Measurements from ENCODE around the gene SEMA6B. TPM values are rescaled to one million over a fixed set of nuclear protein-coding genes. Genes with fewer than 3 reads are reported as not detected.

SEMA6B gene
- total and polyA plus RNA-seq, 2 of the 8 experiments (the other 6 are each of a cell fraction or from before 2014, with no cell fraction given) = 31.3 to 54.4 TPM

DNA sequence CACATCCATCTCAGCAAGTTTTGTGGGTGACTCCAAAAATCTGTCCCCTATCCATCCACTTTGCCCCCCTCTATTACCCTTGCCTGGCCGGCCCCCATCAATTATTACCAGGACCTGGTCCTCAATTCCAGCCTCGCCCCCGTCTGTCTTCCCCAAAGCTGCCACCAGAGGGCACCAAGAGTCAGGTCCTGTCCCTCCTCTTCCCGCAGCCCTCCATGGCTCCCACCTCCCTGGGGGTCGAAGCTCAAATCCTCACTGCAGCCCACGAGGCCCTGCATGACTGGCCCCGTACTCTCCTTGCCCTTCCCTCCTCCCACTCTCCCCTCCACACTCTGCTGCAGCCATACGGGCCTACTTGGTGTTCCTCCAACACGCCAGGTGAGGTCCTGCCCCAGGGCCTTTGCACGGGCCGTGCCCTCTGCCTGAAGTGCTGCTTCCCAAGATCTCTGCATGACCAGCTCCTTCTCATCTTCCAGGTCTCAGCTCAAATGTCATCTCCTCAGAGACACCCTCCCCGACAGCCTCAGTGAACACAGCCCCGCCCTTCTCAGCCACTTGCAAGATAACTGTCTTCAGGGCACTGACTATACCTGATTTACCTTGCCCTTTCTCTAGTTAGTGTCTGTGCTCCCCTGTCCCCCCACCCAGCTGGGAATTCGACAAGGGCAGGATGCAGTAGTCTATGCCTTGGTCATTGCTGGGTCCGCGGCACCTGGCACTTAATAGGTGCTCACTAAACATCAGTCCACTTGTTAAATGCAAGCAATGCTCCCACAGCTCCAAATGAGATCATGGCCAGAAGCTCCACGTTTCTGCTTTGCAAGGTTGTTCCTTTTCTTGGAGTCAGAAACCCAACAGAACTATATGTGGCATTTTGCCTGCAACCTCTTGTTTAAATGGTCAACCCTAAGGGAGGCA, 16.8 kb upstream of the SEMA6B start:
- Histone ChIP-seq H2BK20ac (ENCODE audit: low read length) (peak overlapping the region; percentile 62; the same call in 1 of the 2 replicates), H2BK15ac (ENCODE audit: low read length) (peak overlapping the region; percentile 31; the same call in 1 of the 2 replicates), H4K20me1 (replicated peaks in 1 of 2; ENCODE audit: control insufficient read depth in 1 of 2, insufficient read depth in 2 of 2, low read length in 2 of 2) (peaks cover 7 to 23% of the 10 kb centered on the region in 2 experiments), H2BK120ac (replicated peaks; ENCODE audit: low read depth, low read length) (no peak overlapping the region), H4K5ac (ENCODE audit: insufficient read length, low read depth, low read length) (no peak overlapping the region), H3K4me3 (ENCODE audit: extremely low read depth in 1 of 4, insufficient read depth in 2 of 4, low read depth in 3 of 4, low read length in 4 of 4) (0 out of 8 replicates have a peak overlapping the region, but pooled peaks of 1 of the 4 experiments have one; percentile 36), H3K56ac (replicated peaks; ENCODE audit: insufficient read length, low read depth, low read length) (no peak overlapping the region), H3K4me2 (ENCODE audit: insufficient read depth in 1 of 2, low read depth in 2 of 2, low read length in 2 of 2) (peak overlapping the region in 1 of 2 experiments; percentile 61; a peak in 1 of 4 replicates), H3K4me1 (replicated peaks in 1 of 4; ENCODE audit: control insufficient read depth in 3 of 4, insufficient read depth in 4 of 4, low read length in 3 of 4) (peaks cover 3 to 9% (median 7%) of the 10 kb centered on the region in 4 experiments), H3K27me3 (replicated peaks in 1 of 4; ENCODE audit: control insufficient read depth in 3 of 4, extremely low read depth in 1 of 4, insufficient read depth in 3 of 4, low read length in 3 of 4) (no peaks in the 10 kb centered on the region), H4K91ac (replicated peaks; ENCODE audit: insufficient read length, low read length) (peak overlapping the region; percentile 59), H3K9ac (replicated peaks in 1 of 4; ENCODE audit: extremely low read depth in 1 of 4, low read depth in 3 of 4, low read length in 3 of 4) (no peak overlapping the region), H3K23ac (ENCODE audit: insufficient read length) (no peak overlapping the region), H2AFZ (ENCODE audit: low read length) (no peak overlapping the region), H4K8ac (ENCODE audit: extremely low read depth, insufficient read depth, low read length) (peak overlapping the region; percentile 75; the same call in 1 of the 2 replicates), H3K9me3 (ENCODE audit: insufficient read depth in 2 of 2, low read depth in 1 of 2, low read length in 1 of 2) (no peaks in the 10 kb centered on the region), H3K18ac (ENCODE audit: extremely low read depth, low read length) (peak overlapping the region; percentile 26; the same call in 1 of the 2 replicates), H3K79me2 (ENCODE audit: control insufficient read depth in 1 of 2, insufficient read depth in 2 of 2, low read length in 2 of 2) (peaks cover 0 to 27% of the 10 kb centered on the region in 2 experiments; a peak in 1 of 4 replicates), H3K23me2 (ENCODE audit: low read depth, low read length) (peaks cover 5% of the 10 kb centered on the region; the same call in 1 of the 2 replicates), H3K79me1 (ENCODE audit: low read depth, low read length) (peaks cover 11% of the 10 kb centered on the region; the same call in 1 of the 2 replicates), H2BK12ac (ENCODE audit: low read depth, low read length) (peak overlapping the region; percentile 85), H3K36me3 (ENCODE audit: control insufficient read depth in 2 of 4, insufficient read depth in 4 of 4, low read length in 3 of 4) (no peaks in the 10 kb centered on the region; a peak in 1 of 8 replicates), H3K27ac (ENCODE audit: low read depth, low read length) (no peak overlapping the region), H3K4ac (replicated peaks; ENCODE audit: insufficient read length, low read depth, low read length) (no peak overlapping the region), H2AK5ac (ENCODE audit: low read depth, low read length) (no peak overlapping the region; the same call in 1 of the 2 replicates), H2BK5ac (ENCODE audit: low read depth, low read length) (peak overlapping the region; percentile 54; the same call in 1 of the 2 replicates), H3K14ac (ENCODE audit: insufficient read length) (no peak overlapping the region)
- WGBS, 2 experiments (ENCODE audit: extremely low coverage in 1 of 2, insufficient coverage in 1 of 2, insufficient read length in 1 of 2, insufficient replicate concordance in 2 of 2, low coverage in 1 of 2, low lambda C conversion rate in 2 of 2, missing lambda C conversion rate in 1 of 2) = 69% methylated on average over 17 of the region's 17 CpGs; no CpG with 5 or more reads in 1 of the 2 experiments
- ChIA-PET CTCF (ENCODE audit: partially characterized antibody) (interaction anchor here (0.8 to 14.7 kb wide), 25 partner anchors 8 to 255 kb away, joined by 3 to 316 read pairs (median 6); partner anchors contain the start of genes LRG1, SEMA6B and TICAM1), POLR2A (ENCODE audit: partially characterized antibody) (interaction anchor here (0.6 to 5.3 kb wide), 8 partner anchors 10 to 112 kb away, joined by 3 to 19 read pairs (median 4); no protein-coding TSS in a partner anchor)
- no peak for FAIRE-seq
- DNase-seq (ENCODE audit: low read depth in 1 of 2, low spot score in 2 of 2) = peak in 1 of 2 experiments; percentile 96
- no peak for TF ChIP-seq SP2 (IDR thresholded peaks at IDR 0.05; ENCODE audit: low read length)
- peak; percentile 49 for TF ChIP-seq MAX (IDR thresholded peaks at IDR 0.05)
- peak; percentile 79 to 94 (median 88) for TF ChIP-seq CTCF (IDR thresholded peaks at IDR 0.05; ENCODE audit: control extremely low read depth in 1 of 3, insufficient read depth in 1 of 3, low read depth in 1 of 3, low read length in 3 of 3)
- peak; percentile 100 for TF ChIP-seq KDM1A (IDR thresholded peaks at IDR 0.05; ENCODE audit: borderline replicate concordance, low read length)
- TF ChIP-seq HDAC2 (IDR thresholded peaks at IDR 0.05; ENCODE audit: borderline replicate concordance in 1 of 2, low read depth in 2 of 2, low read length in 2 of 2) = peak in 1 of 2 experiments; percentile 98; a peak in 2 of 4 replicates
- TF ChIP-seq YY1 (IDR thresholded peaks at IDR 0.05; ENCODE audit: low read depth, low read length) = 0 out of 2 replicates have a peak, but pooled peaks have one; percentile 47

All from H1 (cell line).